Suppressor macrophage (primary cell): ENCODE results near the gene INPP5E.
A peak's percentile ranks its signal among the peaks of the same experiment; 100 is the strongest.

Experiments used
- DNase-seq, 4 experiments: peaks; one replicate each; pipeline ENCODE4 v3.0.0-alpha.2; 2020 to 2022

INPP5E gene

DNA sequence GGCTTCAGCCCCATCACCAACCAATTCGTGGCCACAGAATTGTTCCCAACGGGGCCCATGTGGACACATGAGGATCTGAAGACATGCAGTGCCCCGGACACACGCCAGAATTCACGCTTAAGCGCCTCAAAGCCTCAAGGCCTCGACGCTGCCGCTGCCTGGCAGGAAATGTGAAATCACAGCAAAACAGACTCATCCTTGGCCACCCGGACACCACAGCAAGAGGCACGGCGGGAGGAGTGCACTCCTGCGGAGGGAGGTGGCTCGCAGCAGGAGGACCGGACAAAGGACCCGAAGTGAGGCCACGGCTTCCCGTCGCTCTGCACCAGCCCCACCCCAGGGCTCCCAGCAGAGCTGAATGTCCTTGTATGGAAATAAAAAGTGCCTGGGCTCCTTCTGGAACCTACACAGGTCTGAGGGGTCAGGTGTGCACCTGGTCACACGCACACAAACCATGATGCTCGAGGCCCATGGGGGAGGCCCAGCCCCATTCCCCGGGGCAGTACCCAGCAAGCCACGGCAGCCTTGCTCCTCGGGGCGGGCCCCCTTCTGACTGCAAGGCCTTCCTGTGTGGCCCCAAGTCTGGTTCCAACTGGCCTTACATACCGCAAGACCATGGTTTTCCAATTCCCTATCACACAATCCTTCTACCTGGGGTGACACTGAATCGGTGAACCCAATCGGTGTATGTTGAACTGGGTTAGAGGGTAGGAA lies 33.2 kb upstream of the INPP5E start:
- peak in 1 of 4 experiments; percentile 1 for DNase-seq

DNA sequence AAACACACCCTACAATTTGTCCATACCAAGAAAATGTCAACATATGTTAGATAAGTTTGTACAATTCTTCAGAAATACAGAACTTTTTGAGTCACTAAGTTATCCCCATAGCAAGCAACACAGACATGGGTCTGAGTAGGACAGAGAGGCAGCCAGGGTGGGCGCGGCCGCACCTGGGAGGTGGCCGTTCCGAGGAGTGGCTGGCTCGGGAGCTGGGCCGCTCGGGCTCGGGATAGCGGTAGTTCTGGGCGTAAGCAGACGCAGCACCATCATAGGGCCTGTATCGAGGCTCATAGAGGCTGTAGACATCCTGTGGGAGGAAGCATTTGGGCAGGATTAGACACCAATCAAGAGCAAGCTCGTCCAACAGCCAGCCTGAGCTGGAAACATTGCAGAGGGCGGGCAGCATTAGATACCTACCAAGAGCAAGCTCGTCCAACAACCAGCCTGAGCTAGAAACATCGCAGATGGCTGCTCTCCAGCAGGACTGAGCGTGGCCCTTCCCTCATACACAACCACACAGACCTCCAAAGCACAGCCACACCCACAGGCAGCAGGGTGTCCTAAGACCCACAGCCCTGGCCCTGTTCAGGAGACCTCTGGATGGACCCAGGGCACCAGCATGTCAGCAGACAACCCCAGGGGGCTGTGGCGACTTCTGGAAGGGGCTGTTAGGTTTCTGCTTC lies 32.3 kb upstream of the INPP5E start:
- DNase-seq, result peak in 1 of 4 experiments; percentile 1

DNA sequence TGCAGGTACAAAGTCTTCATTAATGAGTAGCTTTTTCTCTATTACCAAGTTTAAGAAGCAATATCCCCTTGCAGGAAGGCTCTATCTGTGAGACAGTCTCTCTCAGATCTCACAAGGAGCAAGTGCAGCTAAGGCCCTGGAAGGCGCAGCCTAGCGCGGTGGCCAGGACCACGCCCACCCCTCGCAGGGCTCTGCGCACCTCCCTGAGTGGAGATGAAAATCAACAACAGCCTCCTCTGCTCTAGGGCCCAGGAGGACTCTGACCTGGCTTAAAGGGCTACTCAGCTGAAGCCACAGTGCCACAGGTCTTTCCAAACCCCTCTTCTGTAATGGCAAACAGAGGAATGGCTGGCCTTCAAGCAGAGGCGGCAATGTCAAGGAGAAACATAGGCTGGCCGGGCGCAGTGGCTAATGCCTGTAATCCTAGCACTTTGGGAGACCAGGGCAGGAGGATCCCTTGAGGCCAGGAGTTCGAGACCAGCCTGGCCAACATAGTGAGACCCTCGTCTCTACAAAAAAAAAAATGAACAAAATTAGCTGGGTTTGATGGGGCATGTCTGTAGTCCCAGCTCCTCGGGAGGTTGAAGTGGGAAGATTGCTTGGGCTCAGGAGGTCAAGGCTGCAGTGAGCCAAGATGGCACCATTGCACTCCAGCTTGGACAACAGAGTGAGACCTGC lies 31.3 kb upstream of the INPP5E start:
- DNase-seq, result no peak

DNA sequence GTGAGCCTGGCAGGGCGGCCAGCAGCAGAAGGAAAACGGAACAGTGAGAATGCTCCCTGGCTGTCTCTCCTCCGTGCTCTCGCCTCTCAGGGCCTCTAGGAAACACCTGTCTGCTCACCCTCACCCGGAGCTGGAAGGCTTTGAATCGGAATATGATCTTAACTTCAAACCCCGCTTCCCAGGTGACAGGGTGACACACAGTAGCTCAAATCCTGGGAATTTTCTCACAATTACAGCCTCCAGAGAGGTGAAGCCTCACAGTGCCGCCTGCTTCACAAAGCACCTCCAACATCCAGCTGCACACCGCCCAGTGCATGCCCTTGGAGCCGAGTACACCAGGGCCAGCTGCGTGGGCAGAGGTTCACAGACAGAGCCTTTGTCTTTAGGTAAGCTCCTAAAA lies 30.7 kb upstream of the INPP5E start:
- DNase-seq, result no peak

DNA sequence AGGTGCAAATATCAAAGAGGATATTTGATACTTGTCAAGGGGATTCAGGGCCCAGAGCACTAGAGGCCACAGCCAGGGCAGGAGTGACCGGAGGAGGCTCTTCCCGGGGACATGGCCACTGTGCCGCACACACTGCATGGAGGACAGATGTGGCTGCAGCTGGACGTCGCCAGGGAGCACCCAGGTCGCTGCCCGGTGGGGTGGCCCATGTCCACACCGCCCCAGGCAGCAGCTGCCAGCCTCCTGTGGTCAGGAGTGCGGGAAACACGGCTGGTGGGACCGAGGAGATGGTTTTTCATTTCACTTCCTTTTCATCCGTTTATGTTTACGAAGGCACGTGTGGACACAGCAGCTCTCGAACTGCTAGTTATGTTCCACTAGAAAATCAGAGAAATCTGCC lies 28.1 kb upstream of the INPP5E start:
- DNase-seq, result no peak

DNA sequence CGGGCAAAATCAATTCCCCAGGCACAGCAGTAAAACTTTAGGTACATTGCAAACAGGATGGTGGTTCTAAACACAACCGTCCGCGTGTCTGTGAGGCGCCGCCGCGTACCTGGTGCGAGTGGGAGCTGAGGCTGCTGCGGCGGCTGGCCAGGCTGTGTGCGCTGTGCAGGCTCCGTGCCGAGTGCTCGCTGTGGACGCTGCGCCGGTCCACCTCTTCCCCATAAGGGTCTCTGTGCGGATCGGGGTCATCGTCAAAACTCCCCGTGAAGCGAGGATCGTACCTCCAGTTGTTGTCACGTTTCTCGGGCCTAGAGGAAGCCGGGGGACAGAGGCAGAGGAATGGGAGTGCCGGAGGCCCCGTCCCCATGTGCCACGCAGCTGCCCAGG lies 26.5 kb upstream of the INPP5E start:
- peak in 1 of 4 experiments; percentile 1 for DNase-seq

DNA sequence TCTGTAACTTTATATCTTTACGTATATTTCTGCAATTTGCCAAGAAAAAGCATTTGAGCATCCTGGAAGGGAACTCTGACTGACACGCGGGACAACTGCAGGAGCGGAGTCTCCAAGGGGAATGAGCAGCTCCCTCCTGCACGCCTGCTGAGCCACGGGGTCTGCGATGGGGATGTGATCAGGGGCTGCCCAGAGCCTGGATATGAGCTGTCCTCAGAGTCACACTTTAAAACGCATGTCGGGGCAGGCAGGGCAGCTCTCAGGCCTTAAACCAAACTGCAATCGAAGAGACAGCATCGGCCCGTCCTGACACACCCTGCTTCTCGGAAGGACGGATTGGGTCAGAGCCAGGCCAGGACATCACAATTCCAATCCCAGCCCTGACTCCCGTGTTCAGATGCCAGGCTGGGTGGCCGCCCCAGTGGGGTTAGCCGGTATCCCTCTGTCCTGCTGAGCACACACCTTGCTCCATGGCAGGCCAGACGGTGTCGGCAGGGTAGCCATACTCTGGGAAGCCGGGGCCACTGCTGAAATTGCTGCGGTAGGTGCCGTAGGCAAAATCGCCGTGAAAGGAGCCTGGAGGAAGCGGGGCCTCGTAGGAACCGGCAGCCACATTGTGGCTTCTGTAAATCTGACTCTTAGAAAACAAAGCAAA lies 26.0 kb upstream of the INPP5E start:
- peak in 1 of 4 experiments; percentile 0 for DNase-seq

DNA sequence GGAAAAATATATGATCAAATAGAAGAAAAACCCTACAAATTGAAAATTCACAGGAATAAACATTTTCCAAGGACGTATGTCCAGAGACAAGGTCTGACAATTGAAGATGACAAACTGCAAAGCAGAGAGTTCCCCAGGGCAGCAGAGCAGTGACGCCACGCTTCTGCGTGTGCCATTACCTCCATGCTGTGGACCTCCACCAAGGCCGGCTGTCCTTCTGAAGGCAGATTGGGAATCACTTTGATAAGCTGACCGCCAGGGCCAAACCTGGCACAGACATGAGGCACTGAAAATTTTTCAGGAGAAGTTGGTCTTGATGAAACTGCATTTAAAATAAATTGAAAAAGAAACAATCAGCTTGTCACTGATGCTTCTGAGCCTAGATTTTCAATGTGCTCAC lies 24.6 kb upstream of the INPP5E start:
- DNase-seq, result peak in 1 of 4 experiments; percentile 1

DNA sequence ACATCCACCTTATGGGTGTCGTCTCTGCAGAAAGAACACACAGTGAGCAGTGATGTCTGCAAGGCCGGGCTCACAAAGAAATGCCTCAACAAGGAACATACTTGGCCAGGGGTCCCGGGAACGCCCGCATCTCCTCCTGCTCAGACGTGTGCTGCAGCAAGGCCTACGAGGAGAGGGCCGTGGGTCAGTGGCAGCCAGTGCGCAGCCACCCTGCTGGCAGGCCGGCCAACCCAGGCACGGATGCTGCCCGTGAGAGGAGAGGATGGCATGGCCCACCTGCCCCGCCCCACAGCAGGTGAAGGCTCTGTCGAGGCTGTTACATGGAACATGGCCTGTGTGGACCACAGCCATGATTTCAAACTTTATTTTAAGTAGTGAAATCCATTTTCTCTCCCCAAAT lies 23.9 kb upstream of the INPP5E start:
- no peak for DNase-seq

DNA sequence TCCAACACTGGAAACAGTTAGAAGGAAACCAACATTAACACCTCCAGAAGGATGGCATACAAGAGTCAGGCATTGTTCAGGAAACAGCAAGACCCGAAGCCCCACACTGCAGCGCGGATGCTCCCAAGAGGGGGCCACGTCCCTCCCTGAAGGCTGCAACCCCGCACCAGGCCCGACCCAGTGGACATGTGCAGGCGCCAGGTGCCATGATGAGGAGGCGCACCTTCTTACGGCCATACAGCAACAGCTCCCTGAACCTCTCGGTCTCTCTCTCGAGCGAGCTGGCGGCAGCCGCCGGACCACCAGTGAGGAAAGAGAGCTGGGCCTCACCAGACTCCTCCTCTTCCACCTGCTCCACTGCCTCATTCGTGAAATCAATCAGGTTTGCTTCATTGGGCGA lies 23.0 kb upstream of the INPP5E start:
- DNase-seq, result peak in 1 of 4 experiments; percentile 0

DNA sequence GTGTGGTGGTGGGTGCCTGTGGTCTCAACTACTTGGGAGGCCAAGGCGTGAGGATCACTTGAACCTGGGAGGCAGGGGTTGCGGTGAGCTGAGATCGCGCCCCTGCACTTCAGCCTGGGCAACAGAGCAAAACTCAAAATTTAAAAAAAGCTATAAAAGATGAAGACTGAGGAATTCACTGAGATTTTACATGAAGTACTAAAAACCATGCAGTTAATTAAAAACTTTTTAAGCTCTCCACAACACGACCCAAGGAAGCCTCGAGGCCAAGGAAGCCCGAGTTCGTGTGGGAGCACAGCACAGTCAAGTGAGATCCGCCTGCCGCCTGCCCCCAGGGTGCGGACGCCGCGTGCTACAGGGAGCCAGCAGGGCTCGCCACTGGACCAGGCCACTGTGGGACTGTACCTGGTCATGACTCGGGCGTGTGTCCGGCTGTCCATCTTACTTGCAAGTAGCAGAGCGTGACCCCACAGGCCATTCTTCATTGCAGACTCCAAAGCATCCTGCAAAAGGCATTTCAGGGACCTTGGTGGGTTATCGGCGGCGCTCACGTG lies 21.2 kb upstream of the INPP5E start:
- DNase-seq, result peak in 1 of 4 experiments; percentile 1

DNA sequence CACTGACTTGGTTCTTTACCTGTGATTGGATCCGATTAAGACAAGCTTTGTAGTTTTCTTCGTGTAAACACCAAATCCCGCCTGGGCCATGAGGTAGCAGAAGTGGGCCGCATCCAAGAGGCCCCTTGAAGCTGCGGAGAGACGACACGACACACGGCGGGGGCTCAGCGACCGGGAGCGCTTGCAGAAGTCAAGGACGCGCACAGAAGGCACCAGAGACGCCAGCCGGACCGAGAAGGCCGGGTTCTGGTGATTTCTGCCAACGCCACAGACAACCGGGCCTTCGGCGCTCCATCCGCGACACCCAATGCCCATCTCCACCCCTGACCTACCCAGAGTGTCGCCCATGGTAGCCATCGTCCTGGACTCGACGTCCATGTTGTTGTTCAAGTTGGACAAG lies 19.8 kb upstream of the INPP5E start:
- no peak for DNase-seq

DNA sequence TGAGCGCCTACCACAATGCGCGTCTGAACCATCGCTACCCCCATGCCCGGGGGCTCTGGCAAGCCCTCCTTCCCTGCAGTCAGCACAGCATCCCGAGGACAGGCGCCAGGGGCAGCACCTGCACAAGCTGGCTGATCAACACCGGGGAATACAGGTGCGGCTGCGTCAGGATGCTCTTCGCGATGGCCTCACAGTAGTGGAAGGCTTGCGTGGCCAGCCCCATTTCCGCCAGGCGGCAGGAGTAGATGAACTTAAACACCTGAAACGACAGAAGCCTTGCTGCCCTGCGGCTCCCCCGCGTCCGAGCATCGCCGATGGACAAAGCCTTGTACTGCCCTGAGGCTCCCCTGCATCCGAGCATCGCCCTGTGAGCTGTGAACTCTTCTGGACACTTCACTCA lies 17.7 kb upstream of the INPP5E start:
- DNase-seq, result no peak

DNA sequence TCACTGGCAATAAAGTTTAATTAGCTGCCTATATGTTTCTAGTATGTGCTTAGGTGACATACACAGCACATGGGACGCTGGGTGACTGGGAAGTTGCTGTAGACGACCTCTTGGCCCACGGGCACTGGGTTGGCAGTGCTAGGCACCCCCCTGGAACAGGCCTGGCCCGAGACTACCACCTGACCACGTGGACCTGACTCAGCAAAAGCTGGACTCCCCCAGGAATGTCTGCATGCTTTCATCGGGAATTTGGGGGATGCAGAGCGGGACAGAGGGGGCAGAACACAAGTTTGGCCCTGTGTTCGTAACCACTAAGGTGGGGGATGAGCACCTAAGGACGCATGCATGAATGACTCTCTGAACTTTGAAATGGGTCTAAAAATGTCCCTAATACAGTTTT lies 16.6 kb upstream of the INPP5E start:
- no peak for DNase-seq

DNA sequence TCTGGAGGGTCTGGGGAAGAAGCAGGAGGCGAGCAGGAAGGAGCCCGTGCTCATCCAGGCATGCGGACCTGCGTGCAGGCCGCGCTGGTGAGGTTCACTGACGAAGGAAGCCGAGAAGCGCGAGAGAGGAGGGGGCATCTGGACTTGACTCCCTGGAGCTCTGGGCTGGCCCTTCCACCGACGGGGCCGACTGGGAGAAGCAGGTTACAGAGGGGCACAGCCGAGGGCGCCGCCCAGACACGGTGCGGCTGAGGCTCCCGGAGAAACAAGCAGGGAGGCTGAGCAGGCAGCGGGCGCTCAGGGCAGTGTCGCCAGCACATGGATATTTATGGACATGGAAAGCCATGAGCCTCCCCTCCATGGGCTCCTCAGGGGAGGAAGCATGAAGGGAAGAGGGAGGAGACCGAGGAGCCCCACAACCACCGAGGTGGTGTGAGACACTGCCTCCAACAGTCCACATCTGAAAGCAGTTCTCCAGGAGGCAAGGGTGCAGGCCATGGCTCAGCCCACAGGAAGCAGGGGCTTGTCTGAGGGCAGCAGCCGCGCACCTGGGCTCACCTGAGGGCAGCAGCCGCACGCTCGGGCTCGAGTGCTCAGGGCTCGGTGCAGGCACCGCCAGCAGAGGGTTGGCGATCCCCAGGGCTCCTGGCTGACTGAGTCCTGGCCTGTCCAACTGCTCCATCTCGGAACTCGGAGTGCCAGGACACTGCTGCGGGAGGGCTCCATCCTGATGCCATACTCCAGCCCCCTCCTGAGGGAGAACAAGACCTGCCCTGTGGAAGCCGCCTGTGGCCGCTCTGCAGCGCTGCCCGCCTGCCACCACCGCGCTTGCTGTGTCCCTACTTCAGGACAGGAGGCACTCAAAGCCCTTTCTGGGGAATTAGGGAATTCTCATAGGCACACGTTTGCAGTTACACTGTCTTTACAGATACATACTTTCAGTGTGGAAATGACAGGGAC lies 15.7 kb upstream of the INPP5E start:
- no peak for DNase-seq

DNA sequence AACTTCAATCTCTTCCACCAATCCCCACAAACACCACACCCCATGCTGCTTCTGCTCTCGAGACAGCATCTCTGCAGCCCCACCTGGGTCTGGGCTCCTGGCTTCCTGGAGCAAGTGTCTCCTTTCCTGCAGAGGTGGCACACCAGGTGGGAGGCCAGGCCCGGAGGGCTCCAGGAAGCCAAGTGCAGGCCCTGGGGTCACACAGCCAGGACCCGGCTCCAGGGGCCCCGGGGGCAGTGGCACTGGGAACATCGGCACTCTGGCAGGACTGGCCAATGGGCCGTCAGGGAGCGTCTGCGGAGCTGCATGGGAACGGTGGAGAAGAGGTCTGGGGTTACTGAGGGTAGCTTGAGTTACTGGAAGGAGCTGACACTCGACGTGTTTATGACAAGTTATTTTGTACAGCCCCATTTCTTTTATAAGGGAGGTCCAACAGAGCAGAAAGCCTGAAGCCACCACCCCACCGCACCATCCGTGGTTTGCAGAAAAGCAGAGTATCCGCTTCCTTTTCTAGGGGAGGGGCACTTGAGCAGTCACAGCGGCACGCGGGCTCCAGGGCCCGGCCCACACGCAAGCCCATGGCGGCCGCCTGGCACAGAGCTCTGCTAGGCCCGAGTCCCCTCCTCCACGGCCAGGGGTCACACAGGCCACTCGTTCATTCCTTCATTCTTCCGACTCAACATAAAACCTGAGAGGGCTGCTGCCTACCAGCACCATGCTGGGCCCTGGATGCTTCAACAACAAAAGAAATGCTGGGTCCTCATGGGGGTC lies 14.6 kb upstream of the INPP5E start:
- no peak for DNase-seq

DNA sequence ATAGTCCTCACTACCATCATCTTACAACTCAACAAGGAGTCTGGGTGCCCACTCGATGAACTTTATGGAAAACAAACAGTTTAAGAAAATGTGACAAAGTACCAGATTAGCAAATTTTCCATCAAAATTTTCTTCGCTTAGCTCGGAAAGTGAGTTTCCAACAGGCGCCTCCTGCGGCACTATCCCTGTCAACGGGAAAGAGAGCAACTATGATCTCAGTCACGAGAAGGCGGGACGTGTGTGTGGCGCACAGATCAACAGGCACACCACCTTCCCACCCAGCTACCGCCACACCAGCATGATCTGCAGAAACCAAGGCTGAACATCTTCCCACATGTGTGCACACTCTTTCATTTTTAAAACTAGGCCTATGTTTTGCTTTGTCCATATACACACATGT lies 13.7 kb upstream of the INPP5E start:
- no peak for DNase-seq

DNA sequence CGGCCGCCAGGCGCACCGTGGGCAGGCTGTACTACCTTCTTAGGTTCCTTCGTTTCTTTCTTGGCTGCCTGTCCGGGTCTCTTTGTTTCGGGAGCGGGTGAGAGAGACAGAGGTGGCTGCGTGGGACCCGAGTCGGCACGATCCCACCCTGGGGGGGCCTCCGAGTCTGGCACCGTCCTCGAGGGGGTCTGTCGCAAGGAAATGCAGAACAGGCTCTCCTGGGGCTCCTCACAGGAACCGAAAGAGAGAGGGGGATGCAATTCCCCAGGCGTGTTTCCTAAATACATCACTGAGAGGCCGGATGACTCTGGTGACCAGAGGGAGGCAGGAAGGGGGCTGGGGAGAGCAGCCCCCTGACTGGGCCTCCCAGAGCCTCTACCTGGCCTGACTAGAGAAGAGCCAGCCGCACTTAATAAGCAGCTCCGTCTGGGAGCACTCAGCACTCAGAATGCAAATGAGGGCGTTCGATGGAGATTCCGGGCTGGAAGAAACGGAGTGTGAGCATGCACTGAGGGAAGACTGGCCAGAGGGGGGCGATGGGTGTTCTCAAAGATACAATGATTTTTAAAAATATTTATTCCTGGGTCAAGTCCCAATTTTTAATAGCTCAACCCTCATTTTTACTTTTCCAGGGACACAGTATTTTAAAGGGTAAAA lies 11.7 kb upstream of the INPP5E start:
- DNase-seq, result no peak

DNA sequence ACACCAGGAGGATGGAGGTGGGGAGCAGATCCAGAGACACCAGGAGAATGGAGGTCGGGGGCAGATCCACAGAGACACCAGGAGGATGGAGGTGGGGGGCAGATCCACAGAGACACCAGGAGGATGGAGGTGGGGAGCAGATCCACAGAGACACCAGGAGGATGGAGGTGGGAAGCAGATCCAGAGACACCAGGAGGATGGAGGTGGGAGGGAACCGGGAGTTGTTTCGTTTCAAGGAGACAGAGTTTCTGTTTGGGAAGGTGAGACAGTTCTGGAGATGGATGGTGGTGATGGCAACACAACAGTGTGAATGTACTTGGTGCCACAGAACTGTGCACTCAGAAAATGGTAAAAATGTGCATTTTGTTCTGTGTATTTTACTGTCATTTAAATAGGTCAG lies 9.0 kb upstream of the INPP5E start:
- no peak for DNase-seq

DNA sequence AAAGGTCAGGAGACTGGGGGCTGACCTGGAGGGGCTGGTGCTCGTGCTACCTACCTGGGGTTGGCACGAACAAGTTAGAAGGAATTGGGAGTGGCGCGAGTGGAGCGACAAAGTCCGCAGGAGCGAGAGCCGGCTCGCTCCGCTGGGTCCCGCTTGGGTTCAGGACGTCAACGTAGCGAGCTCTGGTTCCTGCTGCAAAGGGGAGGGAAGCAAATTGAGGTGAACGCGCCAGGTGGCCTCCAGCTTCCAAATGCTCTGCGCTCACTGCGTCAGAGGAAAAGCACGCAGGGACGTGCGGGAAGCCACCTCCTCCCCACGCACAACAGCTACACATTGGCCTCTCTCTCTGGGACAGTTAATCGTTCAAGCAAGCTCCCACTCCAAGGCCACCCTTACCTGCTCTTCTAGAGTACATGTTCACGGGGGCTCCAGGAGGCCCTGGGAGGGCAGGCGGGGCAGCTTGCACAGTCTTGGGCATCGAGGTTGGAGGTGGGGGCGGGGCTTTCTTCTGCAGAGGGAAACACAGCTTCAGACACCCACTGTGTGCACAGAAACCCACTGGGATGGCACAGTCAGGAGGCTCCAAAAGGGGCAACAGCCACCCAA lies 7.6 kb upstream of the INPP5E start:
- no peak for DNase-seq
